Astrocyte (in vitro differentiated cells and primary cell): ENCODE results near the gene CYP4A11.
"Not testable (repeated sequence)": the region's sequence is repeated elsewhere in the genome, so short reads cannot be mapped to it uniquely, and the experiment has no call there.

Source experiments
- CTCF ChIP-seq: IDR thresholded peaks from 2 replicates; pipeline ENCODE4 v1.5.1; 2011; ENCODE audit warnings: low read depth, mild to moderate bottlenecking, inconsistent platforms, low read length, moderate library complexity; ENCODE audit not compliant: insufficient read depth
- EZH2 ChIP-seq: IDR thresholded peaks from 2 replicates; pipeline ENCODE4 v1.6.1; 2012; ENCODE audit warnings: mild to moderate bottlenecking, low read length, inconsistent platforms; ENCODE audit not compliant: insufficient read depth

GRCh38 chr1:46932020-46932419 is 9.3 kb downstream of the CYP4A11 start:
- not testable (repeated sequence) for TF ChIP-seq CTCF, EZH2
